ELF-1 (cell line): ENCODE measurements around the gene COL4A6.

ENCODE experiments used
- DNase-seq: peaks from one replicate; pipeline ENCODE4 v3.0.0-alpha.2; 2016; ENCODE audit warnings: low read depth, low spot score

COL4A6 gene

DNA sequence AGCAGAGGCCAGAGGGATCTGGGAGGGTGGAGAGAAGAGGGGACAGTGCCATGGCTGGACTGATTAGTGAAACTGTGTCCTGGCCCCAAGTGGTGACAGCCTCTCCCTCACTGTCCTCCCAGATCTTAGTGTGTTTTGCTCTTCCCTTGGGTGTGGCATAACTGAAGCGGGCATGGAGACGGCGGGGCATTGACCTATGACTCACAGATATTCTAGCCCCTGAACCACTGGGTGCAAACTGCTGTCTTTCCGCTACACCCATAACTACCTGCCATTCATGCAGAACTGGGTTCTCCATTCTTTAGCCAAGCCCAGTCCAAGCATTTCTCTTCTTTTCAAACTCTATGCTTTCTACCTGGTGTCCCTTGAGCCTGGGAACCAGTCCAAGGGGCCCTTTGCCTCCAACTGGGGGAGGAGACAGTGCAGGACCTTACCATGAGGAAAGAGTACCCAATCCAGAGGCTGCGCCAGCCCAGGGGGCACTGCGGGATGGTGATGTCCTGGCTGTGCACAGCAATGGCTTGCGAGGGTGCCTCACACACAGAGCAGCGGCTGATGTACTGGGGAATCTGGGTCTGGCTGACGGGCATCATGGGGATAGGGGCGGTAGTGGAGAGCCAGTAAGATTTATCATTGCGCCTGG lies 279.1 kb downstream of the COL4A6 start:
- no peak for DNase-seq

DNA sequence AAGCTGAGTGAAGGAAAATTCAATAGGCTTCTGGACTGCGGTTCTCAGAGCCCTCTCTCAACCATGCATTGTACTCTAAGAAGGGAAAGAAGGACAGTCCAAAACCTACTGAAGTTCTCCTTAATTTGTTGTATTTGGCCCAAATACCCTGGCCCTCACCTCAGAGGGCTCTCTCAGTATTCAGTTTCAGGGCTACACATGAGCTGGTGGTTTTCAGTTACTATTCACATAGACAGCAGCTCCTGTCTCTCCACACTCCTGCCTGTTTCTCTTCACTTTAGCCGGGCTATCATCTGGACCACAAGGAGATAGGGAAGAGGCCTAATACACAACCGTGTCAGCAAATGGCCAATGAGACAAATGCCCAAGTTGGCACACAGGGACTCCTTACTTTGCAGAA lies 280.6 kb downstream of the COL4A6 start:
- DNase-seq = no peak

DNA sequence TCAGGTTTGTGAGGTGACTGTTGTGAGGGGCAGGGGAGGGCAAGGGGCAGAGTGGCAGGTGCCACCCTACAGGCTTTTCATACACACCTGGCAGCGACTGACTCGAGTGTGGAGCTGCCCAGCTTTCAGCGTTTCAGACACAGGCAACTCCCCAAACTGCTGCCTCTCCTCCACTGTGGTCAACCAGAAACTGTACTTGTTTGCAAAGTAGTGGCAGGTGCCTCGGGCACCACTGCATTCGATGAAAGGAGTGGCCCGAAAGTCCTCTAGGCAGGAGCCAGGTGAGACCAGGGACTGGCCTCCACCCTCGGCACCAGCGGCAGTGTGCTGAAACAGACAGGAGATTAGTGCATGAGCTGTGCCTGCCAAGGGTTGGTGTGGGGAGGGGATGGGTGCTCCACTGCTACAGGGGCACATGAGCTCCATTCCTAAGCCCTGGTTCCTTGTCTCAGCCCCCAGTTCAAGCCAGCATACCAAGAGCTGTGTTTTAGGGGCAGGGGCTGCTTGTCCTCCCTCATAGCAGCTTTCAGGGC lies 281.2 kb downstream of the COL4A6 start:
- no peak for DNase-seq

DNA sequence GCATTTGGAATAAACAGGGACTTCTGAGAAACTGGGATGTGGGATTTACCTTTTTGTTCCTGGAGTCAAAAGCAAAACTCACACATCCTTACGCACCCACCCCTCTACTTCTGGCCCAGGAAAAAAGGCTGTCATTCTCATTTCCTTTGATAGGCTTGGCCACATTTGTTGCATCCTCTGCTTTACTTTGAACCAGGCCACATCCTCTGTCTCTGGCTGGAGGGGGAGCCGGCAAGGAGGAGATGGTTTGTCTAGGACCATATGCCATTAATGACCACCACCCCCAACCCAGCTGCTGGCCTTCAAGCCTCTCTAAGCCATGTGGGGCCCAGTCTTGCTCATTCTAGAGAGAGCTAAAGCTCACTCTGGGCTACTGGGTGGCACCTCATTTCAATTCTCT lies 282.1 kb downstream of the COL4A6 start:
- no peak for DNase-seq

DNA sequence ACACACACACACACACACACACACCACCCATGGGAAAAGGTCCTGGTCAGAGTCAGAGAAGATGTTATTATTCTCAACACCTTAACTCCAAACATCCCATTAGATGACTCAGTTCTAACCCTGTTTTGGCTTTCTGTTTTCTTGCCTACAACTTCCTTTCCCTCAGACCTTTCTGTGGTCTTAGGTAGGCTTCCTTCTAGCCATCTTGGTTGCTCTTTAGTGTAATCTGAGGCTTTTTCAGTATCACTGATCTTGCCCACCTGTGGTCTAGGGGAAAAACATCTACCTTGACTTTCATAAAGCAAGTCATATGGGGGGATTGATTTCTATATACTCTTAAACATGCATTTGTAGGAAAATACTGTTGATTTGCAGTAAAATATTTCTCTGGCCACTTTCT lies 289.7 kb downstream of the COL4A6 start:
- DNase-seq = no peak

DNA sequence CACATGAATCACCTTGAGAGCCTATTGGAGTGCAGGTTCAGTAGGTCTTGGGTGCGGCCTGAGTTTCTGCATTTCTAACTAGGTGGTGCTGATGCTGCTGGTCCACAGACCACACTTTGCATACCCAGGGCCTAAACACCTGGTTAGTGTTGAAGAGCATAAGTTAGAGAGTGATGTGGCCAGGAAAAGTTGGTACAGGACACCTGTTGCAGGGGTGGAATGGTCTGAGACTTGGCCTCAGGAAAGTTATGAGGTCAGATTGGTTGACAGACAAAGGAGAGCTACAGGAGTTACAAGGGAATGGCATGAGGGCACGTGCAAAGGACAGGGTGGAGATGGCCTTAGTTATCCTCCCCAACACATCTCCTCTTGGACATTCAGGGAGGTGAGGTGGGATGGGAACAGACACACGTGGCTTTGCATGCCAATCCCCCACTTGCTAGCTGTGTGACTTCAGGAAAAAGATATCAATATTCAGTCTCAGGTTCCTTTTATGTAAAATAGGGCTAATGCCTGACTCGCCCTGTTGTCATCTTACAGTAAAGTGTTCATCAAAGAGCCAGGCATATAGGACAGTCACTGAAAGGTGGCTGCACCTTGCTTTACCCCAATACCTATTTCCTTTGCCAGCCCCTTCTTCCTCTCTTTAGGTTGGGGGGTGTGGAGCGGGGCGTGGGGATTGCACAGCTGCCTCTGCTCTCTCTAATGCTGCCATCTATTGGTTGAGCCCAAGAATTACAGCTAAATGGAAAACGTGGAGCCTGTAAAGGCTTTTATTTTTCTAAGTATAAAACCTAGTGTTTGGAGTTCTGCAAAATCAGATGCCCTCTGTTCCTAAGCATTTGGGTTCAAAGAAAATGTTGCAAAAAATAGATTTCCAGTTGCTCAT lies 299.2 kb downstream of the COL4A6 start:
- DNase-seq = peak; percentile 33

DNA sequence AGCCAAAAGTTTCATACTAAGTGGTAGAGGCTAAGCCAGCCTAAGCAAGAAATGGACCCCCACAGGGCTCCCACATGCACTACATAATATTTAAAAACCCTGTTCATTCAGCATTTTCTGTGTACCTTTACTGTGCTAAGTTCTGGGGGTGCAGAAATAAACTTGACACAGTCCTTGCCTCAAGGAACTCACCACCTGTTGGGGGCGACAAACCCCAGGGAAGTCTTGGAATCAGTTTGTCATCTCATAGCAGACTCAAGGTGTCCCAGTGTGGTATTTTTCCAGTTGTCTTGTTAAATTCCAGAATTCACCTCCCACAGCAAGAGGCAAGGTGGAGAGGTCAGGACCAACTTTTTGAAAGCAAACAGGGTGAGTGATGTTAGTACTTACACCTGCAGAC lies 303.5 kb downstream of the COL4A6 start:
- DNase-seq = no peak

DNA sequence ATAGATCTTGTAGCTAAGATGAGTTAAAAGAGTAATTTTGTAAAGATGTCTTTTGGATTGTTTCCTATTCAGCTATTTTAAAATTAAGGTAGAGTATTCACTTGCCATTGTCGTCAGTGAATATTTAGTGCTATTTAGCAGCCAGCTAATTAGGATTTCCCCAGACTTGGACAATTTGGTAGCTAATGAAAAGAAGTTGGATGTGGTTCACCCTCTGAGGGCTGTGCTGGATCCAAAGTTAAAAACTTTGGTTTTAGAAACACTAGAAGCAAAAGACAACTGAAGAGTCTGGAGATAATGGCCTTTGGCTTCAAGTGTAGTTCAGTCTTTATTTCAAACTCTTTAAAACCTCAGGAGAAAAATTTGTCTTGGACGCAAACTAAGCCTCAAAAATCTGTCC lies 305.3 kb downstream of the COL4A6 start:
- DNase-seq = no peak

DNA sequence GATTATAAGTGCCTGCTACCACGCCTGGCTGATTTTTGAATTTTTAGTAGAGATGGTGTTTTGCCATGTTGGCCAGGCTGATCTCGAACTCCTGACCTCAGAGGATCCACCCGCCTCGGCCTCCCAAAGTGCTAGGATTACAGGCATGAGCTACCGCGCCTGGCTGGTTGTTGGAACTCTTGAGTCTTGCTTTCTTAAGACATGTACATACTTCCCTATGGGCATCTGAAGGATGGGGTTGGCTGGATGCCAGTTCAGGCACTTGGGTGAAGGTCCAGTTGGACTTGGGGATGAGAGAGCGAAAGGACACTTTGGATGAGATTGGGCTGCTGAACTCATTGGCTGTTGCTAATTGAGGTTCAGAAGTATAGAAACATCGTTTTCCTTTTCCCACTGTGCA lies 306.2 kb downstream of the COL4A6 start:
- DNase-seq = no peak

DNA sequence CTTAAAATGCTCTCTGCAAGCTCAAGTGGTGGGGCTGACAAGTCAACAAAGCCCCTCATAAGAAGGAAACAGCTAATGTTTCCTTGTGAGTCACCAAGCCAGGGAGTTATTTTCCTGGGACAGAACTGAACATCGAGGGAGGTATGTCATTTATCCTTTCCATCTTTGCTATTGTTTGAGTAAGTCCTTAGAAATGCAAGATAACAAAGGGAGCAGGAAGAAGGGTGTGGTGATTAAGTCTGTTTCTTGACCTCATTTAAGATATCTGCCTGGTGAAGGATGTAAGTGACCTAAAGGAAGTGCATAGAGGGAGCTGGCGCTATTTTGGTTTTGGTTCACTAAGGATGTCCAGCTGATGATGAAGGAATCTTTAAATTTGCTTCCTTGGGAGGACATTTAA lies 306.8 kb downstream of the COL4A6 start:
- DNase-seq = no peak

DNA sequence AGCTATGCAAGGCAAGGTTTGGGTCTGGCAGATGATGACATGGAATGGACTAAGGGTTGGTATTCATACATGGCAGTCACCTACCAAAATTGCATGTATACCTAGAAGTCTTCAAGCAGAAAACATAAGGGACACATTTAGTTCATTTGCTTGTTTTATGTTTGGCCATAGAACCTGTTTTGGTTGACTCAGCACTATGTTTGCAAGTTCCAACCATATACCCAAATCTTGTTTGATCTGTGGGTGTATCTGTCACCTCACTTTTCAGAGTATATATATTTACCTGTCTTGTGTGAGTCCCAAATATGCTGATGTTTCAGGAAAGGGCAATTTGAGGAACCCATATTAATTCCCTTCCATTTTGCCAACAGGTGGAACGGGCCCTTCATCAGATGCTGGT lies 307.3 kb downstream of the COL4A6 start:
- no peak for DNase-seq

DNA sequence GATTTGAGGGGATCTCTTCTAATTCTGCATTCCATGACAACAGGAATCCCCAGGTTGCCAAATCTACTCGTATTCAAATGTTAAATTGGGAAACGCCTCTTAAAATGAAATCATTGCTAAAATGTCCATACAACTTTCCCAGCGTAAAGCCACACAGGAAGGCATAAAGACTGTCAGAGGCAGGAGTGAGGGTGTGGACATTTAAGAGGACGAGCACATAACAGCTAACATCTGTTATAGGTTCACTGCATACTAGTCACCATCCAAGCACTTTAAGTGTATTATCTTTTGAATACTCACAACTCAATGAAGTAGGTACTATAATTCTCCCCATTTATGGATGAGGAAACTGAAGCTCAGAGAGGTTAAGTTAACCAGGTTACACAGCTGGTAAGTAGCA lies 311.1 kb downstream of the COL4A6 start:
- DNase-seq = no peak

DNA sequence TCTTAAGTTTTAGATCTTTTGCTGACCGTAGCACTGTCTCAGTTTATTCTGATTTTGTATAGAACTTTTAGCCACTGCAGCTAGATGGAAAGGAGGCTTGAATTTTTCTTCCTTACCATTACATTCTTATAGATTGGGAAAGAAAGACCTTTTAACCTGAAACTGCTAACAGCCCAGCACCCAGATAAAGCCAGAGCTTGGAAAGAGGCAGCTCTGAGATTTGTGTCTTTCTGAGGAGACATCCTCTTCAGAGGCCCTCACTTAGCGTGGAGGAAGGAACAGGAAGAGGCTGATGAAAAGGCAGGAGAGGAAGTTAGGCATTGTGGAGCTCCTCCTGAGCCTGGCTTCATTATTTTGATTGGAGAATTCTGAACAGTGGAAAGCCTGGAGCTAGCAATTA lies 311.6 kb downstream of the COL4A6 start:
- DNase-seq = peak; percentile 12

DNA sequence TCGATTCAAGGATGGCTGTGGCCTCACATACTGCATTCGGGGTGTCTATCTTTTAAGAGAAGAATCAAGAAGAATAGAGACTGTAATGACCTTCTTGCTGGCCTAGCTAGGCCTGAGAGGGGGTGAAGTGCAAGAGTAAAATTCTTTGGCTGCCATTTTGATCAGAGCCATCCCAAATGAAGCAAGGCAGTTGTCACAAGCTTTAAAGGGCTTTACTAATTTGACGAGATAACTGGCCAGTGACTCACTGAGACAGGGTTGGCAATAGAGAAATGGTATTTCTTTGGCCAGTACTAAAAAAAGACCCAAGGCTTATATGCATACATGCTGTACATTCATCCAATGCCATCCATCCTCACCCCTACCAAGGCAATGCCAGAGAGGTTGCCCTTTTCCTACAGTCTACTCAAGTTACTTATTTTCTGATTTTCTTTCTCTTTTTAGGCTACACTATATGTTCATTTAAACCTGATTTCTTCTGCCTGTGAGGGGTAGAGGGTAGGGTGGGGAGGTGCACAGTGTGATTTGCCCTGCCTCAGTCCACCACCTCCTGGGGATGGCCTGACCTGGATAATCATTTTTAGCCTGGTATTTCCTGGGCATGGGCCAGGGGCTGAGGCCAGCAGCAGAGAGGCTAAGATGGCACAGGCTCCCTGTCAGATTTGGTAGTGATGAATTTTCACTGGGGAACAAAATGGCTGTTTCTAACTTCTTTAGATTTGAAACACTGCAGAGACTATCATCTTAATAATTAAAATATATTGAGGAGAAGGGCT lies 314.4 kb downstream of the COL4A6 start:
- no peak for DNase-seq

DNA sequence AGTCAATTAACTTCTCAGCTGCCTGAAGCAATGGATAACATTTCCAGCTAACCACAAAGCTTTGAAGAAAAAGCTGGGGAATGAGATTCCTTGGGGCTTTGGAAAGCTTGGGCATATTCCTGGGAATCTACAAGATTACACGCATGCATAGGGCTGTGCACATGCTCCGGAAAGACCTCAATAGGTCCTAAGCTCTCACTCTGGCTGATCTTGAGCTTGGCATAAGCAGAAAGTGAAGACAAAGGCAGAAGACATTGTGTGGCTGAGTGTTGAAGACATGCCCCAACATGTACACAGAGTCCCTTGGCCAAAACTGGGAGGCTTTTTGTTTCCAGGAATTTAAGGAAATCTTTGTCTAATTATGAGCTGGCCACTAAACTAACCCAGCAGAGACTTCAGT lies 315.5 kb downstream of the COL4A6 start:
- DNase-seq = peak; percentile 56

DNA sequence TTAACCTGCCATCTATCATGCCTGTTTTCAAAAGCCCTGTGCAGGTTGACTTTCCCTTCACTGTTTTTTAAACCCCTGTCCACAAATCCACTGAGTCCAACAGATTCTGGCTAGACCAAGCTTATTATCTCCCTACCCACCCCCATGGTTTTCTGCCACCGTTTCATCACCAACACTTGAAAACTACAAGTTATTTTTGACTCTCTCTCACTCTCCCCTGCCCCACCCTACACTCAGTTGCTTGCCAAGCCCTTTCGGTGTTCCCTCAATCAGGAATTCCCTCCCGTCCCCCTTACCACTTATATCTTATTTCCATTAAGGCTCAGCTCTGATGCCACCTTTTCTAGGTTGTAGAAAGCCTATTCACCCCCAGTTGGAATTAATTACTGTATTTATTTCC lies 316.9 kb downstream of the COL4A6 start:
- DNase-seq = no peak

DNA sequence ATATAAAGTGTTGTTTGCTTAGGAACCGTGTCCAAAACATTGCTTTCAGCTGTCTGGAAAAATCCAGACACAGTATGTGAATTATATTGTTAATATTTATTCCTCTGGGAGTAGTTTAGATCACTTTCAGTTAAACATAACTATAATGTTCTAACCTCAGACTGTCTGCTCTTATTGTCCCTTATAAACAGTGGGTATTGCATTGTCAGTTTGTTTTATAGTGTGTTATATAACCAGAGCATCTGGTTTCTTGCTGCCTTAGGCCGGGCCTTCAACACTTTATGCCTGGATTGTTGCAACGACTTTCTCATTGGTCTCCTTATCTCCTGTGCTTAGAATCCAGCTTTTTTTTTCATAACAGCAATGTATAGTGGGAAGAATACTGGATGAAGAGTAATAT lies 320.2 kb downstream of the COL4A6 start:
- no peak for DNase-seq

DNA sequence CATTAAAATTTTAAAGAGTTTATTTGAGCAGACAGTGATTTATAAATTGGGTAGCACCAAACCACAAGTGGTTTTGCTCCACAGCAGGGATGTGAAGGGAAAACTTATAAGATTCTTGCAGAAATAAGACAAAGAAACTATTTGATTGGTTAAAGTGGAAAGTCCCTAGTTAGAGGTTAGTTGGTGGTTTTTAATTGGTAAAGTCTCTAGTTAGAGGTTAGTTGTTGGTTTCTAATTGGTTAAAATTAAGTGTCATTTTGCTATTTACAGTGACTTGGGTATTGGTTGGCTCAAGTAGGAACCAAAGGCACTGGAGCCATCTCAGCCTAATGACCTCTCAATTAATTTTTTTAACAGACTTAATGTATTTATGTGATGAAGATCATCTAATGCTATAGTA lies 323.7 kb downstream of the COL4A6 start:
- no peak for DNase-seq
